IMR-90 (cell line): ENCODE measurements around the gene DCDC1. TPM values are rescaled to one million over a fixed set of nuclear protein-coding genes. Genes with fewer than 3 reads are reported as not detected.

Experiments
- ATAC-seq: fragments of 200-7000 bp; cut with Tn5 transposase; 2 replicates; pipeline ENCODE4 v1.9.1; 2020; ENCODE audit warnings: low read depth, mild to moderate bottlenecking, moderate library complexity
- BruUV-seq: library from RNA; stranded (reverse); fragments of 400-500 nt; replicated peaks from 2 replicates; lab custom pipeline; 2021; lab: Mats Ljungman, UMichigan
- CTCF ChIA-PET: fragments of 300-600 bp; formaldehyde crosslinking; extraction: SDS; loops from one replicate; lab custom pipeline; 2021; ENCODE audit warnings: antibody characterized with exemption; lab: Yijun Ruan, JAX
- POLR2A ChIA-PET: fragments of 300-600 bp; sonication (Branson Sonifier 250); formaldehyde crosslinking; loops from one replicate; lab custom pipeline; 2022; ENCODE audit warnings: antibody characterized with exemption; ENCODE audit not compliant: unreplicated experiment; lab: Charles Lee
- DNase-seq: peaks from one replicate; pipeline ENCODE4 v3.0.0; 2013
- H2AFZ ChIP-seq: replicated peaks from 2 replicates; pipeline ENCODE3; 2013; ENCODE audit warnings: low read length, mild to moderate bottlenecking; ENCODE audit not compliant: poor library complexity
- H2AK5ac ChIP-seq: 2 replicates; pipeline ENCODE4 v1.6.1; 2013; ENCODE audit warnings: low read depth, low read length, inconsistent platforms
- H2AK9ac ChIP-seq: replicated peaks from 2 replicates; pipeline ENCODE3; 2013; ENCODE audit warnings: mild to moderate bottlenecking, low read depth, low read length, moderate library complexity; ENCODE audit not compliant: poor library complexity
- H2BK120ac ChIP-seq: 2 replicates; pipeline ENCODE4 v1.6.1; 2013; ENCODE audit warnings: low read depth, low read length, inconsistent platforms
- H2BK15ac ChIP-seq: 3 replicates; pipeline ENCODE4 v1.6.1; 2013; ENCODE audit warnings: low read depth, low read length, inconsistent platforms
- H2BK20ac ChIP-seq: 2 replicates; pipeline ENCODE4 v1.6.1; 2013; ENCODE audit warnings: low read depth, mild to moderate bottlenecking, inconsistent platforms, low read length, moderate library complexity
- H2BK5ac ChIP-seq: 2 replicates; pipeline ENCODE4 v1.6.1; 2013; ENCODE audit warnings: mild to moderate bottlenecking, low read depth, low read length, inconsistent platforms; ENCODE audit not compliant: poor library complexity, severe bottlenecking
- H3K14ac ChIP-seq: replicated peaks from 2 replicates; pipeline ENCODE4 v1.6.1; 2013; ENCODE audit warnings: low read depth, low read length, inconsistent platforms
- H3K18ac ChIP-seq: 2 replicates; pipeline ENCODE4 v1.6.1; 2013; ENCODE audit warnings: low read depth, low read length, control low read depth
- H3K23ac ChIP-seq: 2 replicates; pipeline ENCODE4 v1.6.1; 2013; ENCODE audit warnings: low read depth, low read length, inconsistent platforms
- H3K27ac ChIP-seq: 2 replicates; pipeline ENCODE4 v1.5.1; 2013; ENCODE audit warnings: mild to moderate bottlenecking, control low read depth, low read length; ENCODE audit not compliant: insufficient read depth
- H3K27me3 ChIP-seq: 2 replicates; pipeline ENCODE4 v1.6.1; 2013; ENCODE audit warnings: low read length; ENCODE audit not compliant: control insufficient read depth, insufficient read depth
- H3K36me3 ChIP-seq: 2 replicates; pipeline ENCODE4 v1.6.1; 2013; ENCODE audit warnings: low read length, mixed read lengths; ENCODE audit not compliant: control insufficient read depth, insufficient read depth
- H3K4ac ChIP-seq: 2 replicates; pipeline ENCODE4 v1.6.1; 2013; ENCODE audit warnings: low read depth, low read length, inconsistent platforms
- H3K4me1 ChIP-seq: 2 replicates; pipeline ENCODE4 v1.6.1; 2013; ENCODE audit warnings: low read length, mixed read lengths; ENCODE audit not compliant: control insufficient read depth, insufficient read depth
- H3K4me2 ChIP-seq: 2 replicates; pipeline ENCODE4 v1.6.1; 2013; ENCODE audit warnings: low read depth, mild to moderate bottlenecking, control low read depth, low read length, moderate library complexity
- H3K4me3 ChIP-seq: 2 replicates; pipeline ENCODE4 v1.5.1; 2013; ENCODE audit warnings: low read depth, mild to moderate bottlenecking, control low read depth, low read length, moderate library complexity; ENCODE audit not compliant: insufficient read depth
- H3K56ac ChIP-seq: 2 replicates; pipeline ENCODE4 v1.6.1; 2013; ENCODE audit warnings: low read length, inconsistent platforms; ENCODE audit not compliant: insufficient read depth; ENCODE audit errors: extremely low read depth
- H3K79me1 ChIP-seq, 2 experiments: 2 replicates each; pipeline ENCODE4 v1.6.1; 2013; ENCODE audit warnings: low read length in 2 of 2, inconsistent platforms in 1 of 2, low read depth in 1 of 2
- H3K9ac ChIP-seq: 2 replicates; pipeline ENCODE4 v1.6.1; 2013; ENCODE audit warnings: low read depth, low read length, control low read depth
- H3K9me1 ChIP-seq: 2 replicates; pipeline ENCODE4 v1.6.1; 2013; ENCODE audit warnings: low read length, inconsistent platforms; ENCODE audit not compliant: insufficient read depth
- H3K9me3 ChIP-seq: 2 replicates; pipeline ENCODE4 v1.6.1; 2013; ENCODE audit warnings: low read length; ENCODE audit not compliant: control insufficient read depth, insufficient read depth
- H4K20me1 ChIP-seq: 2 replicates; pipeline ENCODE4 v1.6.1; 2013; ENCODE audit warnings: low read length, inconsistent platforms; ENCODE audit not compliant: insufficient read depth
- H4K5ac ChIP-seq: 2 replicates; pipeline ENCODE4 v1.6.1; 2013; ENCODE audit warnings: mild to moderate bottlenecking, low read depth, low read length, control low read depth
- H4K8ac ChIP-seq, 2 experiments: 2 replicates each; pipeline ENCODE4 v1.6.1; 2013; ENCODE audit warnings: low read depth in 2 of 2, low read length in 2 of 2, control low read depth in 1 of 2, inconsistent platforms in 1 of 2
- H4K91ac ChIP-seq: 2 replicates; pipeline ENCODE4 v1.6.1; 2013; ENCODE audit warnings: low read depth, low read length, inconsistent platforms; ENCODE audit not compliant: insufficient read depth
- BHLHE40 ChIP-seq: fragments of 150-350 bp; IDR thresholded peaks from 2 replicates; pipeline ENCODE4 v1.6.1; 2016; ENCODE audit warnings: mild to moderate bottlenecking, low read depth, low read length
- CHD1 ChIP-seq: IDR thresholded peaks from 2 replicates; pipeline ENCODE4 v1.6.1; 2012; ENCODE audit warnings: low read depth, low read length, improper control_type of control experiment
- CTCF ChIP-seq: conservative IDR thresholded peaks from 2 replicates; pipeline ENCODE4 v1.5.1; 2012; ENCODE audit warnings: mild to moderate bottlenecking, low read depth, low read length, improper control_type of control experiment
- FOS ChIP-seq: fragments of 150-350 bp; IDR thresholded peaks from 2 replicates; pipeline ENCODE4 v1.6.1; 2016; ENCODE audit warnings: low read depth, low read length
- MAFK ChIP-seq: IDR thresholded peaks from 2 replicates; pipeline ENCODE4 v1.6.1; 2012; ENCODE audit warnings: low read depth, low read length, improper control_type of control experiment
- POLR2A ChIP-seq: IDR thresholded peaks from 2 replicates; pipeline ENCODE4 v1.6.1; 2012; ENCODE audit warnings: mild to moderate bottlenecking, low read depth, low read length
- RAD21 ChIP-seq: IDR thresholded peaks from 2 replicates; pipeline ENCODE4 v1.6.1; 2012; ENCODE audit warnings: low read length, improper control_type of control experiment
- RFX5 ChIP-seq: IDR thresholded peaks from 2 replicates; pipeline ENCODE4 v1.8.0; 2012; ENCODE audit warnings: low read depth, mild to moderate bottlenecking, low read length, moderate library complexity
- SMC3 ChIP-seq: fragments of 150-350 bp; IDR thresholded peaks from 2 replicates; pipeline ENCODE4 v1.6.1; 2016; ENCODE audit warnings: low read depth, mild to moderate bottlenecking, antibody characterized with exemption, low read length, moderate library complexity
- WGBS, 2 experiments: methylation state at CpG; one replicate each; pipeline versions ENCODE4 v1.1.5 to v1.1.7; 2013; ENCODE audit warnings: missing lambda C conversion rate in 2 of 2; ENCODE audit not compliant: insufficient read length in 1 of 2; ENCODE audit errors: extremely low coverage in 2 of 2; 5-methylcytosine and 5-hydroxymethylcytosine counted together
- dilution Hi-C: fragments of 300-500 bp; cut with HindIII; formaldehyde crosslinking; loops from one replicate; pipeline ENCODE4 v1.14.3; 2018; ENCODE audit warnings: low sequenced_read_pairs; ENCODE audit not compliant: unreplicated experiment
- in situ Hi-C: fragments of 300-500 bp; cut with MboI; formaldehyde crosslinking; loops from 3 replicates; pipeline ENCODE4 v1.14.3; 2019; ENCODE audit warnings: low sequenced_read_pairs, inconsistent platforms, mixed read lengths
- intact Hi-C: fragments of 100-400 bp; cut with micrococcal nuclease; formaldehyde crosslinking; loops from 2 replicates; pipeline ENCODE4 v1.10.0; 2022
- polyA plus RNA-seq, 3 experiments: library from polyadenylated mRNA; depleted of rRNA; stranded (reverse); fragments of >200 nt; gene quantifications; 2 replicates each; pipeline ENCODE4 v1.2.3, GENCODE V29; 2012; ENCODE audit warnings: low replicate concordance in 1 of 3
- total RNA-seq: library from RNA; depleted of rRNA; stranded (reverse); fragments of >200 nt; gene quantifications from 2 replicates; pipeline ENCODE4 v1.2.3, GENCODE V29; 2012

Gene DCDC1
- total and polyA plus RNA-seq, 2 of the 4 experiments (the other 2 are of a cell fraction) = not detected

GRCh38 chr11:30983776-30984441 lies 385.6 kb downstream of the DCDC1 start:
- no peaks in the 10 kb centered on the region for H3K79me1 ChIP-seq
- no peak overlapping the region for H4K8ac ChIP-seq
- H2BK15ac ChIP-seq = no peak overlapping the region
- no peaks in the 10 kb centered on the region for H3K4me1 ChIP-seq
- no peak overlapping the region for H4K5ac ChIP-seq
- POLR2A ChIA-PET = no interaction called here
- no peaks in the 10 kb centered on the region for H3K27me3 ChIP-seq
- no peak overlapping the region for H4K91ac ChIP-seq
- no peak overlapping the region for H3K4me3 ChIP-seq
- ATAC-seq (no peak), DNase-seq (no peak)
- H3K56ac ChIP-seq = no peak overlapping the region
- no peak overlapping the region for H2AK9ac ChIP-seq
- H2BK120ac ChIP-seq = no peak overlapping the region
- no peak overlapping the region for H3K4me2 ChIP-seq
- H3K9me3 ChIP-seq = no peaks in the 10 kb centered on the region
- no peak overlapping the region for H2AFZ ChIP-seq
- H3K27ac ChIP-seq = no peak overlapping the region
- H4K20me1 ChIP-seq = no peaks in the 10 kb centered on the region
- H2BK5ac ChIP-seq = no peak overlapping the region
- no peak overlapping the region for H2AK5ac ChIP-seq
- no peaks in the 10 kb centered on the region for H3K36me3 ChIP-seq
- CTCF ChIA-PET = interaction anchor here (0.5 kb wide), 1 partner anchor 1536 kb away, joined by 4 read pairs; no protein-coding TSS in a partner anchor
- no peak overlapping the region for H3K4ac ChIP-seq
- no CpG with 5 or more reads among the region's 6 CpGs for WGBS, 2 experiments
- H3K9me1 ChIP-seq = no peaks in the 10 kb centered on the region
- BruUV-seq = no TSS peak
- intact Hi-C loops (no loop called here), in situ Hi-C loops (no loop called here), dilution Hi-C loops (no loop called here)
- H3K18ac ChIP-seq = no peak overlapping the region
- no peak overlapping the region for H3K9ac ChIP-seq
- no peak overlapping the region for H2BK20ac ChIP-seq
- no peak overlapping the region for H3K23ac ChIP-seq
- TF ChIP-seq CHD1 (no peak), FOS (no peak), SMC3 (no peak), RFX5 (no peak), CTCF (no peak), RAD21 (no peak), BHLHE40 (no peak), MAFK (no peak), POLR2A (no peak)
- H3K14ac ChIP-seq = no peak overlapping the region
